ENCODE data around the gene AMFR. TPM values are rescaled to one million over a fixed set of nuclear protein-coding genes. Genes with fewer than 3 reads are reported as not detected.

Gene AMFR
- total and polyA plus RNA-seq, 2 of the 13 experiments (the other 11 are each of a cell fraction or from before 2014, with no cell fraction given): 52.9 to 108 TPM

GRCh38 chr16:56450986-56451752 lies 25.8 kb upstream of the AMFR start, which contains the start of the genes NUDT21 and OGFOD1 (continued):
- TF ChIP-seq, protein P1, sequence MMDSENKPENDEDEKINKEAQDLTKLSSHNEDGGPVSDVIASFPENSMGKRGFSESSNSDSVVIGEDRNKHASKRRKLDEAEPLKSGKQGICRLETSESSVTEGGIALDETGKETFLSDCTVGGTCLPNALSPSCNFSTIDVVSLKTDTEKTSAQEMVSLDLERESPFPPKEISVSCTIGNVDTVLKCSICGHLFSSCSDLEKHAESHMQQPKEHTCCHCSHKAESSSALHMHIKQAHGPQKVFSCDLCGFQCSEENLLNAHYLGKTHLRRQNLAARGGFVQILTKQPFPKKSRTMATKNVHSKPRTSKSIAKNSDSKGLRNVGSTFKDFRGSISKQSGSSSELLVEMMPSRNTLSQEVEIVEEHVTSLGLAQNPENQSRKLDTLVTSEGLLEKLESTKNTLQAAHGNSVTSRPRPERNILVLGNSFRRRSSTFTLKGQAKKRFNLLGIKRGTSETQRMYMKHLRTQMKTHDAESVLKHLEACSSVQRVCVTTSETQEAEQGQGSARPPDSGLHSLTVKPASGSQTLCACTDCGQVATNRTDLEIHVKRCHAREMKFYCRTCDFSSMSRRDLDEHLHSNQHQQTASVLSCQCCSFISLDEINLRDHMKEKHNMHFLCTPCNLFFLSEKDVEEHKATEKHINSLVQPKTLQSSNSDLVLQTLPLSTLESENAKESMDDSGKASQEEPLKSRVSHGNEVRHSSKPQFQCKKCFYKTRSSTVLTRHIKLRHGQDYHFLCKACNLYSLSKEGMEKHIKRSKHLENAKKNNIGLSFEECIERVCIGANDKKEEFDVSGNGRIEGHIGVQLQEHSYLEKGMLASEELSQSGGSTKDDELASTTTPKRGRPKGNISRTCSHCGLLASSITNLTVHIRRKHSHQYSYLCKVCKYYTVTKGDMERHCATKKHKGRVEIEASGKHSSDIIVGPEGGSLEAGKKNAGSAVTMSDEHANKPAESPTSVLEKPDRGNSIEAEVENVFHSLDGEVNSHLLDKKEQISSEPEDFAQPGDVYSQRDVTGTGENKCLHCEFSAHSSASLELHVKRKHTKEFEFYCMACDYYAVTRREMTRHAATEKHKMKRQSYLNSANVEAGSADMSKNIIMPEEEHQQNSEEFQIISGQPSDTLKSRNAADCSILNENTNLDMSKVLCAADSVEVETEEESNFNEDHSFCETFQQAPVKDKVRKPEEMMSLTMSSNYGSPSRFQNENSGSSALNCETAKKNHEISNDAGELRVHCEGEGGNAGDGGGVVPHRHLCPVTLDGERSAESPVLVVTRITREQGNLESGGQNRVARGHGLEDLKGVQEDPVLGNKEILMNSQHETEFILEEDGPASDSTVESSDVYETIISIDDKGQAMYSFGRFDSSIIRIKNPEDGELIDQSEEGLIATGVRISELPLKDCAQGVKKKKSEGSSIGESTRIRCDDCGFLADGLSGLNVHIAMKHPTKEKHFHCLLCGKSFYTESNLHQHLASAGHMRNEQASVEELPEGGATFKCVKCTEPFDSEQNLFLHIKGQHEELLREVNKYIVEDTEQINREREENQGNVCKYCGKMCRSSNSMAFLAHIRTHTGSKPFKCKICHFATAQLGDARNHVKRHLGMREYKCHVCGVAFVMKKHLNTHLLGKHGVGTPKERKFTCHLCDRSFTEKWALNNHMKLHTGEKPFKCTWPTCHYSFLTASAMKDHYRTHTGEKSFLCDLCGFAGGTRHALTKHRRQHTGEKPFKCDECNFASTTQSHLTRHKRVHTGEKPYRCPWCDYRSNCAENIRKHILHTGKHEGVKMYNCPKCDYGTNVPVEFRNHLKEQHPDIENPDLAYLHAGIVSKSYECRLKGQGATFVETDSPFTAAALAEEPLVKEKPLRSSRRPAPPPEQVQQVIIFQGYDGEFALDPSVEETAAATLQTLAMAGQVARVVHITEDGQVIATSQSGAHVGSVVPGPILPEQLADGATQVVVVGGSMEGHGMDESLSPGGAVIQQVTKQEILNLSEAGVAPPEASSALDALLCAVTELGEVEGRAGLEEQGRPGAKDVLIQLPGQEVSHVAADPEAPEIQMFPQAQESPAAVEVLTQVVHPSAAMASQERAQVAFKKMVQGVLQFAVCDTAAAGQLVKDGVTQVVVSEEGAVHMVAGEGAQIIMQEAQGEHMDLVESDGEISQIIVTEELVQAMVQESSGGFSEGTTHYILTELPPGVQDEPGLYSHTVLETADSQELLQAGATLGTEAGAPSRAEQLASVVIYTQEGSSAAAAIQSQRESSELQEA (CRISPR knock-in tag; IDR thresholded peaks at IDR 0.05; ENCODE audit: not compliant biosample characterization): peak; percentile 68
- TF ChIP-seq, protein P2, sequence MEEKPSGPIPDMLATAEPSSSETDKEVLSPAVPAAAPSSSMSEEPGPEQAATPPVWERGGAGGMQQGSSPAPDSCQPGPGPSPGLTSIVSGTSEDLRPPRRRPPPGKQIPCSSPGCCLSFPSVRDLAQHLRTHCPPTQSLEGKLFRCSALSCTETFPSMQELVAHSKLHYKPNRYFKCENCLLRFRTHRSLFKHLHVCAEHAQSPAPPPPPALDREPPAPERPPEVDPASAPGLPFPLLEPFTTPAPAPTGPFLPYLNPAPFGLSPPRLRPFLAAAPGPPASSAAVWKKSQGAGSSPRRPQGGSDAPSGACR (CRISPR knock-in tag; IDR thresholded peaks at IDR 0.05): peak; percentile 82
- TF ChIP-seq FOXM1 (CRISPR knock-in tag; IDR thresholded peaks at IDR 0.05) (no peak), HIVEP1 (CRISPR knock-in tag; IDR thresholded peaks at IDR 0.05) (no peak; the same call in 1 of the 2 replicates), SSRP1 (CRISPR knock-in tag; IDR thresholded peaks at IDR 0.05) (no peak), TBL1XR1 (IDR thresholded peaks at IDR 0.05; ENCODE audit: borderline replicate concordance, low read length, partially characterized antibody) (peak; percentile 19), ZNF362 (CRISPR knock-in tag; IDR thresholded peaks at IDR 0.05; ENCODE audit: borderline replicate concordance) (no peak), ATM (IDR thresholded peaks at IDR 0.05; ENCODE audit: borderline replicate concordance) (no peak), CBFB (CRISPR knock-in tag; IDR thresholded peaks at IDR 0.05) (peak; percentile 32; the same call in 1 of the 2 replicates), NCOA2 (CRISPR knock-in tag; IDR thresholded peaks at IDR 0.05) (peak; percentile 42; the same call in 1 of the 2 replicates), HNRNPUL1 (IDR thresholded peaks at IDR 0.05; ENCODE audit: low read depth, low read length) (no peak), CCDC6 (CRISPR knock-in tag; IDR thresholded peaks at IDR 0.05) (peak; percentile 30; the same call in 1 of the 2 replicates), ZNF788 (CRISPR knock-in tag; IDR thresholded peaks at IDR 0.05; ENCODE audit: borderline replicate concordance) (peak; percentile 66; the same call in 1 of the 2 replicates), ZNF75D (CRISPR knock-in tag; IDR thresholded peaks at IDR 0.05; ENCODE audit: borderline replicate concordance) (no peak)
- TF ChIP-seq, protein P3, sequence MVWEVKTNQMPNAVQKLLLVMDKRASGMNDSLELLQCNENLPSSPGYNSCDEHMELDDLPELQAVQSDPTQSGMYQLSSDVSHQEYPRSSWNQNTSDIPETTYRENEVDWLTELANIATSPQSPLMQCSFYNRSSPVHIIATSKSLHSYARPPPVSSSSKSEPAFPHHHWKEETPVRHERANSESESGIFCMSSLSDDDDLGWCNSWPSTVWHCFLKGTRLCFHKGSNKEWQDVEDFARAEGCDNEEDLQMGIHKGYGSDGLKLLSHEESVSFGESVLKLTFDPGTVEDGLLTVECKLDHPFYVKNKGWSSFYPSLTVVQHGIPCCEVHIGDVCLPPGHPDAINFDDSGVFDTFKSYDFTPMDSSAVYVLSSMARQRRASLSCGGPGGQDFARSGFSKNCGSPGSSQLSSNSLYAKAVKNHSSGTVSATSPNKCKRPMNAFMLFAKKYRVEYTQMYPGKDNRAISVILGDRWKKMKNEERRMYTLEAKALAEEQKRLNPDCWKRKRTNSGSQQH (CRISPR knock-in tag; IDR thresholded peaks at IDR 0.05; ENCODE audit: low read depth): peak; percentile 91; the same call in 1 of the 2 replicates
- TF ChIP-seq, protein P4, sequence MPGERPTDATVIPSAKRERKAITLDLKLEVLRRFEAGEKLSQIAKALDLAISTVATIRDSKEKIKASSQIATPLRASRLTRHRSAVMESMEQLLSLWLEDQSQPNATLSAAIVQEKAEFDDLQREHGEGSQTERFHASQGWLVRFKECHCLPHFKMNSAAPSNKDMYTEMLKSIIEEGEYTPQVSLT (CRISPR knock-in tag; IDR thresholded peaks at IDR 0.05; ENCODE audit: borderline replicate concordance, low read depth): no peak
